Endothelial cell of hepatic sinusoid (primary cell): Measurements from ENCODE around the gene ZNF823.
"Not testable (repeated sequence)": the region's sequence is repeated elsewhere in the genome, so short reads cannot be mapped to it uniquely, and the experiment has no call there.

Source experiments
- in situ Hi-C: cut with HindIII; loops from 2 replicates; pipeline ENCODE4 v1.10.0; 2017; ENCODE audit warnings: low sequenced_read_pairs

The ZNF823 gene

DNA sequence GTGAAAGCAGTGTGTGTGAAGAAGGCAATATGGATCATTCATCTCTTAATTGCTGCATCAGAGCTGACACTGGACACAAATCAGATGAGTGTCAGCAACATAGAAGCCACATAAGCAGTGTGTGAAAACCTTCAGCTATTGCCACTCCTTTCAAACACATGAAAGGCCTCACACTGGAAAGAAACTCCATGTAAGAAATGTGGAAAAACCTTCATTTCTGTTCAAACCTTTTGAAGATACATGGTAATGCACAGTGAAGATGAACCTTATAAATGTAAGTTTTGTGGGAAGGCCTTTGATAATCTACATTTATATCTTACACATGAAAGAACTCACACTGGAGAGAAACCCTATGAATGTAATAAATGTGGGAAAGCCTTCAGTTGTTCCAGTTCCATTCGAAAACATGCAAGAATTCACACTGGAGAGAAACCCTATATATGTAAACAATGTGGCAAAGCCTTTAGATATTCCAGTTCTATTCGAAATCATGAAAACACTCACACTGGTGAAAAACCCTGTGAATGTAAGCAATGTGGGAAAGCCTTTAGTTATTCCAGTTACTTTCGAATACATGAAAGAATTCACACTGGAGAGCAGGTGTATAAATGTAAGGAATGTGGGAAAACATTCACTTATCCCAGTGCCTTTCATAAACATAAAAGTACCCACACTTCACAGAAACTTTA is 53.6 kb downstream of the ZNF823 start:
- in situ Hi-C loops = loop anchor here (5.0 kb wide), 1 partner anchor 72 kb away; no protein-coding TSS in a partner anchor

DNA sequence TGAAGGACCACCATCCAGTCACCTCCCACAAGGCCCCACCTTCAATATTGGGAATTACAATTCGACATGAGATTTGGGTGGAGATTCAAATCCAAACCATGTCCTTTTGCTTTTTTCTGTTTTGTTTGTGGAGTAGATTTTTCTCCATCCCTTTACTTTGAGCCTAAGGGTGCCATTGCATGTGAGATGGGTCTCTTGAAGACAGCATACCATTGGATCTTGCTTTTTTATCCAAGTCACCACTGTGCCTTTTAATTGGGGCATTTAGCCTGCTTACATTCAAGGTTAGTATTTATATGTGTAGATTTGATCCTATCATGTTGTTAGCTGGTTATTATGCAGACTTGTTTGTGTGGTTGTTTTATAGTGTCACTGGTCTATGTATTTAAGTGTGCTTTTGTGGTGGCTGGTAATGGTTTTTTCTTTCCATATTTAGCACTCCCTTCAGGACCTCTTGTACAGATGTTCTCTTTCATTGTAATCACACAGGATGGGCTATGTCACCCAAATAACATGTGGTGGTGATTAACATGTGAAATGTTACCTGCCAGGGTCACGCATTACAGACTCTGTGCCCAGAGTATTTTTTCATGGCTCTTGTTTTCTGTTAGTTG is 58.0 kb downstream of the ZNF823 start:
- in situ Hi-C loops = no loop called here

DNA sequence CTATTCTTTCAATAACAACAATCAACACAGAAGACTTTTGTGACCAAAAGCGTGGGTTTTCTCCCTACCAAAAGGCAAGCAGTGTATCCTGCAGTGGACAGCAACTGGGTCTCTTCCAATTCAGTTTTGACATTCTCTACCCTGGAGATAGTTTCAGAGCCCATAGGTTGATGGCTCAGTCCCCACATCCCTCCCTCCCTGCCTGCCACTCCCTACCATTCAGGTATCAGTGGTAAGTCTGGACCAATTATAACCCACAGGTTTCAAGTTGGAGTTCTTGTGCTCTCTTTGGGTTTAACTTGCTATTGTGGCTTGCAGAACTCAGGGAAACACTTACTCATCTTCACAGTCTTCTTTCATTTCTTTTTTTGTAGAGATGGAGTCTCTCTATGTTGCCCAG is 60.2 kb downstream of the ZNF823 start:
- in situ Hi-C loops = no loop called here

DNA sequence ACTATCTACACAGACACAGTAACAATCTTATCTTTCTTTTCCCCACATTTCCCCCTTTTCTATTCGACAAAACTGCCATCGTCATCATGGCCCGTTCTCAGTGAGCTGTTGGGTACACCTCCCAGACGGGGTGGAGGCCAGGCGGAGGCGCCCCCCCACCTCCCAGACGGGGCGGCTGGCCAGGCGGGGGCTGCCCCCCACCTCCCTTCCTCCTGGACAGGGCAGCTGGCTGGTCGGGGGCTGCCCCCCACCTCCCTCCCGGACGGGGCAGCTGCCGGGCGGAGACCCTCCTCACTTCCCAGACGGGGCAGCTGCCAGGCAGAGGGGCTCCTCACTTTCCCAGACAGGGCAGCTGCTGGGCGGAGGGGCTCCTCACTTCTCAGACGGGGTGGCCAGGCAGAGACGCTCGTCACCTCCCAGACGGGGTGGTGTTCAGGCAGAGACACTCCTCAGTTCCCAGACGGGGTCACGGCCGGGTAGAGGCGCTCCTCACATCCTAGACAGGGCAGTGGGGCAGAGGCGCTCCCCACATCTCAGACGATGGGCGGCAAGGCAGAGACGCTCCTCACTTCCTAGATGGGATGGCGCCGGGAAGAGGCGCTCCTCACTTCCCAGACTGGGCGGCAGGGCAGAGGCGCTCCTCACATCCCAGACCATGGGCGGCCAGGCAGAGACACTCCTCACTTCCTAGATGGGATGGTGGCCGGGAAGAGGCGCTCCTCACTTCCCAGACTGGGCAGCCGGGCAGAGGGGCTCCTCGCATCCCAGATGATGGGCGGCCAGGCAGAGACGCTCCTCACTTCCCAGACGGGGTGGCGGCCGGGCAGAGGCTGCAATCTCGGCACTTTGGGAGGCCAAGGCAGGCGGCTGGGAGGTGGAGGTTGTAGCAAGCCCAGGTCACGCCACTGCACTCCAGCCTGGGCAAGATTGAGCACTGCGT is 61.8 kb downstream of the ZNF823 start:
- in situ Hi-C loops = not testable (repeated sequence)

DNA sequence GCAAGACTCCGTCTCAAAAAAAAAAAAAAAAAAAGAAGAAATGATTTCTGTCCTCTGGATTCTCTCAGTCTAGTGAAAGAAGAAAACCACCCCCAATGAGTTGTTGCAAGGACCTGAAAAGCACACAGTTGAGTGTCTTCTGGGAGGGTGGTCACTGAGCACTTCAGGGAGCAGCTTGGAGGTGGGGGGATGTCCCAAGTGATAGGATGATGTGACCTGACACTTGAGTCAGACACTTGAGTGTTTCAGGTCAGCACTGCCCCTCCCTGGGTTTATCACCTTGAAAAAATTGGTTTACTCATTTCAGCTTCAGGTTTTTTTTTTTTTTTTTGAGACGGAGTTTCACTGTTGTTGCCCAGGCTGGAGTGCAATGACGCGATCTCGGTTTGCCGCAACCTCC is 63.2 kb downstream of the ZNF823 start:
- in situ Hi-C loops = no loop called here

DNA sequence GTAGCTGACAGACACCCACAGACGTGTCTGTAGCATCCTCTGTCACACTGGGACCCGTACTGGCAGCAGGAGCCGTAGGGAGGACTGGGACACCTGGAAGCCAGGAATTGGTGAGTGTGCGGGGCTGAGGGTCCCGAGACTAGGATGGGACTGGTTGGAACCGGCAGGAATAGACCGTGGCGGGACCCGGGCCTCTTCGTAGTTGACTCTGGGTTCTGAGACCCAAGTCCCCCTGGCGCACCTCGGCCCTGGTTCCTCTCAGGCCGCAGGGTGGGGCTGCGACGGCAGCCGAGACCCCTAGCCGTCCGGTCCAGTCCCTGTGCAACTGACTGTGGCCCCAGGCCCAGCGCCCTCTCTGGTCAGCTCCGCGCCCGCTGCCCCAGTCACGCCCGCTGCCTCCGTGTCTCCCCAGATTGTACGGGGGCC is 64.7 kb downstream of the ZNF823 start:
- in situ Hi-C loops = no loop called here

DNA sequence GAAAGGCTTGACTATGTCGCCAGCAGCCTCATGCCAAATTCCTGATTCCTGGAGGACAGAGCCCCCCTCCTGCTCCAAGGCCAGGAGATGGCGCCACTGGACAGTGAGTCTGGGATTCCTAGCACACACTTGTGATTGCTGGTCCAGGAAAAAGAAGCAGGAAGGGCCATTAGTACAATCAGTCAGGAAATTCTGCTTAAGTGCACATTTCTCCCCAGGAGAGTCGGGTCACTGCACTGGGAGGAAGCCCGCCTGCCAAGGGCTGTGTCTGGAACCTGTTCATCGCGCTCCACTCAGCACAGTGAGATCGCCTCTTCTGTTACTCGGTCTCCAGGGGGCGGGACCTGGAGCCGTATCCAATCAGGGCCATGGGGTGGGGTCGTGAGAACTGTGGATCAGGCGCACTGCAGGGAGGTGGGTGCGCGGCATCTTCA is 65.1 kb downstream of the ZNF823 start:
- in situ Hi-C loops = no loop called here
